GM10847 (cell line): Measurements from ENCODE around the gene RGS7.

Experiments
- POLR2A ChIP-seq: IDR thresholded peaks from 2 replicates; pipeline ENCODE4 v1.6.1; 2011; ENCODE audit not compliant: insufficient read length; ENCODE audit errors: extremely low read depth

The RGS7 gene

DNA sequence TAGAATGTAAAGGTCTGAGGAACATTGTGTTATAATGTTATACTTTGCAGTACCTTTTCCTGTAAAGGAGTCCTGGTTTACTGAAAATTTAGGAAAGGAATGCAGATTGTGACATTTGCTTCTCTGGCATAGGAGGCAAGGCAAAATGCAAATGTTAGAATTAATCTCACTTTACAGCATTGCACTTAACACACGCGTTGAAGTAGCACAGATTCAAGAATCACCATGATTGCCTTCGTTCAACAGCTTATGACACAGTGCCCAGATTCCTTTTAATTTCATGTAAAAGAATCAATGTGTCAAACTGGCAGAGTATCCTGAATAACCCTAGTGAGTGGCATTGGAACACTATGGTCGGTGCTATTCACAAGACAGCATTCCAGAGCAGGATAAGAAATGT lies 47.4 kb downstream of the RGS7 start:
- TF ChIP-seq POLR2A: no peak

DNA sequence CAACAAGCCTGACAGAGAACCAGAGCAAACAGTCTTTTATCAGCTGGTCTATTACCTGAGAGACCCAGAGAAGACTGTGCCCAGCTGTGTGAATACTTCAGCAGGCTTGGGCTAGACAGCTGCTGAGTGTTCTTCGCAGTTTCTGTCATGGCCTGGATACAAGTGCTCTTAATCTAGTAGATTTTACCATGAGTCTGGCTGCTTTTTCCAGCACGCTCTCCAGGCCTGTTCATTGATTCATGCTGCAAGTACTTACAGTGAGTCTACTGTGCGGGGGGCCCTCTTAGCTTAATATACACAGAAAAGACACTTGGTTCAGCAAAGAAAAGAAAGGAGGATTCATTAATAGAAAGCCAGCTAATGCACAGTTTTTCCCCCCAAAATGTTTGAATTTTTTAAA lies 48.5 kb downstream of the RGS7 start:
- TF ChIP-seq POLR2A: no peak

DNA sequence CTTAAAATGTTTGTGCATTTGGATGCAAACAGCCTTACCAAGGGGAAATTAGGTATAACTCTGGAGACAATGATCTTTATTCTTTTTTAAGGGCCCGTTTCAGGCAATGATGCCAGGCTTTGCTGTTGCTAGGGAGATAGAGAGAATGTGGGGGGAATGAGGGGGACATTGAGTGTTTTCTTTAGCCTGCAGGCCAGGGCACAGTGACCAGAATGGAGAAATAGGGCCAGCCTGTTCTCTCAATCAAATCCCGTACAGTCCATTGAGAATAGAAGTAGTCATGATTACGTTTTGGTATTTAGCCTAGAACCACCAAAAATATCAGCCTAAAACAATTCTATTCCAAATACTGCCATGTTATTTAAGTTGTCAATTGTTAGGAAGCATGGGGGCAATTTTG lies 49.0 kb downstream of the RGS7 start:
- TF ChIP-seq POLR2A: no peak

DNA sequence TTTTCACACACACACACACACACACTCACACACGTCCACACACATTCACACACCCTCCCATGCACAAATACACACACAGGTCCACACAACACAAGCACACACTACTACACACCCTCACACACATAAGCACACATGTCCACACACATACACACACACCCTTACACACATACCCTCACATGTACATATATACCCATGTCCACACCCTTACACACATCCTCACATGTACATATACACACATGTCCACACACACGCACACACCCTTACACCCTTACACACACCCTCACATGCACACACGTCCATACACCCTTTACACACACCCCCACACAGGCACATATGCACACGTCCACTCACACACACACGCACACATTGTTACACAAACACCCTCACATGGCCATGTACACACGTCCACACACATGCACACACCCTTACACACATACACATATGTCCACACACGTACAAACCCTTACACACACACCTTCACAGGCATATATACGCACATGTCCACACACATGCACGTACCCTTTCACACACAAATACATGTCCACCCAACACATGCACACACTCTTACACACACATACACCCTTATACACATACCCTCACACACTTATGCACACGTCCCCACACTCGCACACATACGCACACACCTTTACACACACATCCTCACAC lies 50.7 kb downstream of the RGS7 start:
- no peak for TF ChIP-seq POLR2A

DNA sequence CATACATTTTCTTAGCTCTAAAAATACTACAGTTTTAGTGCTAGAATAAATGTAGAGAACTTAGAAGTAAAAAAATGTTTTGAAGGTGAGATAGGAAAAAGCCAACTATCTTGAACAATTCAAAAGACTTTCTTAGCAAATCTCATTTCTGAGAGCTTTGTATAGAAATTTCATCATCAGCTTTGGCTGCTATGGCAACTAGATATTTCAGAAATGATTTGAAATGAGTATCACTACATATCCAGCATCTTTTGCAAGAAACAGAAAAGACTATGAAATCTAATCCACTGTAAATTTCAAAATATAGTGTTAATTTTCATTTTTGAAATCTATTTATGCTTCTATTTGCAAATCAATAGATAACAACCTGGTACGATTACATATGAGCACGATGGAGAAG lies 57.7 kb downstream of the RGS7 start:
- no peak for TF ChIP-seq POLR2A

DNA sequence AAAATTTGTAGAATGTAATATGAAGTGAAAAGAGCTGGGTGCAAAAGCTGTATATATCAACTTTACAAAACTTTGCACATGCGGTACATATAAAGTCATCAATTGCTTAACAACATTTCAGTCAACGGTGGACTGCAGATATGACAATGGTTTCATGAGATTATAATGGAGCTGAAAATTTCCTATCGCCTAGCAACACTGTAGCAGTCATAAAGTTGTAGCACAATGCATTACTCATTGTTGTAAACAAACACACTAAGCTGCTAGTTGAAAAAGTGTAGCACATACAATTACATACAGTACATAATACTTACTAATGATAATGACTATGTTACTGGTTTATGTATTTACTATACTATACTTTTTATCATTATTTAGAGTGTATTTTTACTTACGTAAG lies 64.0 kb downstream of the RGS7 start:
- no peak for TF ChIP-seq POLR2A

DNA sequence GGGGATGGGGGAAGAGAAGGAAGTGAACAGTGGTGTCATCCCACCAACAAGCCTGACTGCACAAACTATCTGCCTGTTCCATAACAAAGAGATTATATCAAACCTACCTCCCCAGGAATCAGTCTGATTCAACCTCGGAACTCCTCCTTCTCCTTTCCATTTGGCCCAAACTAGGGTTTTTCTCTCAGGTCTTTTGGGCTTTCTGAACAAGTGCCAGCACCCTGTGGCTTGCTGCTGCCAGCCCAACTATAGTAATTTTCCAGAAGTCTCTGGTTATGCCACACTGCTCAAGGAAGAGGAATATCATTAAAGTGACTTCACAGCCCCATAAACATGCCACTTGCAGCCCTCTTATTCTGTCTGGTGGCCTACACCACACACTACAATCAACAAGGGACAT lies 70.5 kb downstream of the RGS7 start:
- no peak for TF ChIP-seq POLR2A

DNA sequence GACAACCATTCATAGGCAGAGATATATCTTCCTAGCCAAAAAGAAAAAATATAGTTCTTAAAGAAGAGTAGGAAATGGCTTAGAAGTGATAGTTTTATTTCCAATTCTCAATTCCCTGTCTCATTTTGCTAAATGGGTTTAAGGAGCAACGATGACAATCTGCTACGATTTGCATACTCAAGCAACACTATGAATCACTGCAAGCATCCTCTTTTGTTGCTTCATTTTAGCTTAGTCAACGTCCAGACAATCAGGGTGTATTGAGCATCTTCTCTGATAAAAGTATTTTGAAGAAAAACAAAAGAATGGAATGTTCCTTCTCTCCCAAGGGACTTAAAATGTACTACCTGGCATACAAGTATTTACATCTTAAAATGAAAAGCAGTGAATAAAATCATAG lies 80.6 kb downstream of the RGS7 start:
- TF ChIP-seq POLR2A: no peak

DNA sequence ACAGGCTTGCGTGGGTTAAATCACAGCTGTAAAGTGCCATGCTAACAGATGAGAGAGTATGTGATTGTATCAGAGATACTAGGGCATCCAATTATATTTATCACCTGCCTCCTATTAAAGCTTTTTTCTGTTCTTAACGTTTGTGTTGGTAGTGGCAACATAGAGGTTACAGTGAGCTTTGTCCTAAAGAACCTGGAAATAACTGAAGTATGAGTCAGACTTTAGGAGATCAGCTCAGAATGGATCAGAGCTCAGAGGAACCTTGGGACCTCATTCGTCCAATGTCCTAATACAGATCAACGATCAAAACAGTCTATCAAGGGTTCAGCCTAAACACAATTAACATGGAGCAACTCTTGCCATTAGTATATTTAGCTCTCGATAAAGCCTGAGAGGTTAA lies 81.0 kb downstream of the RGS7 start:
- no peak for TF ChIP-seq POLR2A

DNA sequence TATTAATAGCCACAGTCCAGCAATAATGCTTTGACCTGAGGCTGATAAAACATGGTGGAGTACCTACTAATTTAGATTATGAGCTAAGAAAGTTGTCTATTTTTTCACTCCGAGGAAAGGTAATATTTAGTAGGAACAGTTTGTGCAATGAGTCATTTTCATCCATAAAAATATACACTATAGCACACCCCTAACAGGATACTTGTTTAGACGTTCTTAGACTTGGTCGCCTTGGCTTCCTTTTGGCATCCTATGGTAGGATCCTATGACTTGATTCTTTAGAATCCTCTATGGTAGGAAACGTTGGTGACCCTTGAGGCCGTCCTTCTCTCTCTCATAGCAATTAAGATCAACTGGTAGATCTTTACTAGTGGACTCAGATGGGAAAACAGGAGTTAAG lies 81.8 kb downstream of the RGS7 start:
- TF ChIP-seq POLR2A: no peak

DNA sequence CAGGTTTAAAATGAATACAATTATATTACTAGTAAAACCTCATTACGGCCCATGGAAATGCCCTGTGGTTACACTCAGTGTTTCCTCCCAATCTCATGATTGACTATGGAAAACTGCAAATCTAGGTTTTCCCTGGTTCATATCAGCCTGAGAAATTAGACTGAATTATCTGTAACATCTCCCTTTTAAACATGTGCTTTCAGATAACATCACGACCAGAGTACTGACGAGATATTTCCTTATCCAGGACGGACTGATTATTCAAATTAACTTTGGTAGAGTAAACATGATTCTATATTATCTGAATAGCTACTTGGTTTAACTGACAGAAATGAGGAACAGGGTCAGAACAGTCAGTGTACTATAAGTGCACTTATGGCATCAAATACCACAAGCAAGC lies 82.3 kb downstream of the RGS7 start:
- TF ChIP-seq POLR2A: no peak

DNA sequence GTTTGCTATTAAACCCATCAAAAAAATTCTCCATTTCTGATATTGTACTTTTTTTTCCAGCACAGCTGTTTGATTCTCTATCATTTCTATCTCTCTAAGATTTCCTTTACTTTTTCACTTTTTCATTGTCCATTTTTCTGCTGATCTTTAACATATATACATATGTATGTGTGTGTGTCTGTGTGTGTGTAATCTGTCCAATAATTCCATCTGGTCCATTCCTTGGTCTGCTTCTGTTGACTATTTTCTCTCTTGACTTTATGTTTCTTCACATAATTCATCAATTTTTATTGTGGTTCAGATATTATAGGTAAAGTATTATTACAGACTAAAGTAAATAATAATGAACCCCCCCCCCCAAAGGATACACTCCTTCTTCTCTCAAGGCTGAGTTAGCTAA lies 84.2 kb downstream of the RGS7 start:
- no peak for TF ChIP-seq POLR2A

DNA sequence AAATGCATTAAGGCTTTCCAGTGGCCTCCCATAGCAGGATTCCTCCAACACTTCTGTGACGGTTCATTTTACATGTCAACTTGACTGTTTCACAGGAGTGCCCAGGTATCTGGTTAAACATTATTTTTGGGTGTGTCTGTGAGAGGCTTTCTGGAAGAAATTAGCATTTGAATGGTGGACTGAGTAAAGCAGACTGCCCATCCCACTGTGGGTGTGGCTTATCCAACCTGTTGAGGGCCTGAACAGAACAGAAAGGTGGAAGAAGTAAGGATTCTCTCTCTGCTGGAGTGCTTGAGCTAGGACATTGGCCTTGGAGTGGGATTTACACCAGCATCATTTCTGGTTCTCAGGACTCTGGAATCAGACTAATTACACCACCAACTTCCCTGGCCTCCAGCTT lies 85.6 kb downstream of the RGS7 start:
- no peak for TF ChIP-seq POLR2A

DNA sequence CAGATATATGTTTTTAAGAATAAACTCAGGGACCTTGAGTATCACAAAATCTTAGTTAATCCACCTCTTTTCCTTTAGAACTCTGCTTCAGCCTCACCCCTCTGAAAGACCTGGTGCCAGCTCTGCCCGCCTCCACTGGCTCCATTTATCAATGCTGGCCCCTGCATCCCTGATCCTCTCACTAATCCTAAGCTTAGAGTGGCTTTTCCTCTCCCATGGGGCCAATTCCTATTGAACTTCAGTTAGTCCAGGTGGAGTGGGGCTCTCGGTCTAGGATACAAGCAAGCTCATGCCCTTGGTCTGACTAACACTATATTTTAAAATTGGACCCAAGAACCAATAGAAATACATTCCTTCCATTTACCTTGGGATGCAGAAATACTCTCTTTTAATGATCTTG lies 87.0 kb downstream of the RGS7 start:
- no peak for TF ChIP-seq POLR2A

DNA sequence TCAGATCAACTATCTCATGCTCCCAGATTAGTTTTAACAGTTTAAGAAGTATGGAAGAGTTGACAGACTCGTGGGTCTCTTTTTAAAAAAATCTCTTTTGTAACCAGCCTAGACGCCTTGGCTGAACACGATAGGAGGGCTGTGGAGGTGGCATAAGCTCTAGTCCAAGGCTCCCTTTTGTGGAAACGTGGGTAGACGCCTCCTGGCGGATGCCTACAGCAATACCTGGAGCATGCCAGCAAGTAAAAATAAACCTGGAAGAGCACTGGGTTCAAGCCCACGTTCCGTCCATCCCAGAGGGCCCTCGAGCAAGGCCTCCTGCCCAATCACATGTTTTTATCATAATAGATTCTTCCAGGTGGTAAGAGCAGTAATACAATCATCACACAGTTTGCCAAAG lies 87.9 kb downstream of the RGS7 start:
- no peak for TF ChIP-seq POLR2A

DNA sequence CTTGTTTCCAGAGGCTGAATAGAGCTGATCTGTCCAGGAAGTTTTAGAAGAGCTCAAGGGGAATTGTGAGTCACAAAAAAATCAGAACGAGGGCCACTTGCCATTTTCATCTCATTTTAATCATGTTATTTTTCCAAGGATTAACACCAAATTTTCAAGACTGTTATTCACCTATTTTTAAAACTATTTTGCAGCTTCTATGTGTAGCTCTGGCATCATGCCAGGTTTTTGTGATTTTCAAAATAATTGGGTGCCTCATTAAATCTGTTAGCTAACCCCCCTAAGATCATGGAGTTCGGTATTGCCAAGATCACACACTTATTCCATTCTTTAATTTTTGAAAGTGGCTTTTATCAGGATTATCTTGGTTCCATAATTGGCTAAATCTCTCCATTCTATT lies 90.9 kb downstream of the RGS7 start:
- no peak for TF ChIP-seq POLR2A

DNA sequence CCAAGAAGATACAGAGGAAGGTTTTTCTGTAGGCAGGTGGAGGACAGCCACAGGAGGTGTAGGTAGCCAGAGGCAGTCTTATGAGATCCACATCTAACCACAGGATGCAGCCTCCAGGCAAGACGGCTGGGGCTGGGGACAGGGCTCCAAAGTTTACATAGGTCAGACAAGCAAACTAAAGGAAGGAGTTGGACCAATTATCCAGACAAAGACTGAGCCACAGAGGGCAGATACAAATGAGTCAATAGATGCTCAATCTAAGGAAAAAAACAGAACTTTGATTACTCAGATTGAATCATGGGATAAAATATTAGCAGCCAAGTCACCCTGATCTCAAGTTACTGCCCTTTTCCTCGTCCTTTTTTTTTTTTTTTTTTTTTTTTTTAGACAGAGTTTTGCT lies 91.6 kb downstream of the RGS7 start:
- TF ChIP-seq POLR2A: no peak

DNA sequence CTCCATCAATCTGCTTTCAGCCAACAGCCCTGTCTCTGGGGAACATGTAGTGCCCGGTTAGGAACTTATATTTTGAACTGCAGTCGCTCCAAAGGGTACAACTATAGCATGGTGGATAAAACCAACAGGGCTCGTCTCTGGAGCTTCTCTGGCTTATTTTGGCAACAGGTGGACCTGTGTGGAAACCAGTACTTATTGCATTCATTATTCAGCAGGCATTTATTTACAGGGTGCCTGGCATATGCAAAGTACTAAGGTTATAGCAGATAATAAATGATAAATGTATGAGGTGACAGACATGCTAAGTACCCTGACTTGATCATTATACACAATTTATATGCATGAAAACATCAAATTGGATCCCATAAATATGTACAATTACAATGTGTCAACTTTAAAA lies 93.7 kb downstream of the RGS7 start:
- no peak for TF ChIP-seq POLR2A
